HUDEP-2 (cell line): ENCODE data around the gene UBE2QL1.

Source experiments
- DNase-seq, 76 experiments: peaks; one replicate each; lab custom pipeline; 2025; ENCODE audit not compliant: unreplicated experiment in 76 of 76; lab: John Stamatoyannopoulos, UW

The UBE2QL1 gene

GRCh38 chr5:6448622-6449464 is at the start of gene UBE2QL1:
UBE2QL1 (plus strand) TSS chr5:6448859; CDS start chr5:6448894, 35 bp downstream.
- no peak for DNase-seq

- no peak for DNase-seq
Observed at GRCh38 chr5:6399980-6400910, 48.4 kb upstream of the UBE2QL1 start.

DNA sequence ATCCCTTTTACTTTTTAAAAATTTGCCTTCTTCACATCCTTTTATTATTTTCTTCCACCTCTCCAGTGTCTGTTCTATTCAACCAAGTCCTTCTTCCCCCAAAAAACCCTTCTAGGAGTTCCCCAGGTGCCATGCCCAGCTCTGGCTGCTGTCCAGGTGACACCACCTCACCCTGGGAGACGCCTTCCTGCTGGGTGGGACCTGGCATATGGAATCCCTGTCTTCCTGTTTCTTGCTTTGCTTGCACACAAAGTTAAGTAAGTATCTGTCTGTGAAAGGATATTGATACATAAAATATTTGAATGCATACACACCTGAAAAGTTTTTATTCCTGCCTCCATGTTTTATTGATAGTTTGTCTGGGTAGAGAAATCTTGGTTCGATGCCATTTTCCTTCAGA is 47.2 kb upstream of the UBE2QL1 start:
- DNase-seq, result no peak

DNA sequence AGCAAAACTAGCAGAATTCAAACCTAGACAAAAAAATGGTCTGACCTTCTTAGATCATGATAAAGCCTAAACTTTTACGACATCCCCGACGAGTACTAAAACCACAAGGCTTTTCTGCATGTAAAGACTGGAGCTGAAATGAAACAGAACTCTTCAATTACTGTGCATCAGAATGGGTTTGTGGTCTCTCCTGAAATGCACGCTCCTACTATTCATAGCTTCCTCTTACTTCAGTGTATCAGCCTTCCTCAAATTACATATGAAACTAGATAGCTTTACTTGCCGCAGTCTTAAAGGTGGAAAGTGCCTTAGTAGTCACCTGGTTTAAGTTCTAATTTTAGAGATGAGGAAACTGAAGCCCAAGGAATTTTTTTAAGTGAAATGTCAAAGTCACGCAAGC is 45.7 kb upstream of the UBE2QL1 start:
- DNase-seq, result no peak

DNA sequence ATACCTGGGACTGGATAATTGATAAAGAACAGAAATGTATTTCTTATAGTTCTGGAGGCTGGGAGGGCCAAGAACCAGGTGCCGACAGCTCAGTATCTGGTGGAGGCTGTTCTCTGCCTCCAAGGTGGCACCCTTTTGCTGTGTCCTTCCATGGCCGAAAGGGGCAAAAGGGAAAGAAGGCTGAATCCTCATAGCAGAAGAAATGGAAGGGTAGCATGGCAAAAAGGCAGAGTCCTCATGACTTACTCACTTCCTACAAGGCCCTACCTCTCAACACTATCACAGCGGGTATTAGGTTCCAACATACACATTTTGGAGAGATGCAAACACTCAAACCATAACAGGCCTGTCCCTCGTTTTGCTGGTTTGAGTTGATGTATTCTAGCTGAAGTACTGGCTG is 45.2 kb upstream of the UBE2QL1 start:
- no peak for DNase-seq

- no peak for DNase-seq
Observed at GRCh38 chr5:6404129-6404528, 44.5 kb upstream of the UBE2QL1 start.

- no peak for DNase-seq
Observed at GRCh38 chr5:6405591-6405990, 43.1 kb upstream of the UBE2QL1 start.

DNA sequence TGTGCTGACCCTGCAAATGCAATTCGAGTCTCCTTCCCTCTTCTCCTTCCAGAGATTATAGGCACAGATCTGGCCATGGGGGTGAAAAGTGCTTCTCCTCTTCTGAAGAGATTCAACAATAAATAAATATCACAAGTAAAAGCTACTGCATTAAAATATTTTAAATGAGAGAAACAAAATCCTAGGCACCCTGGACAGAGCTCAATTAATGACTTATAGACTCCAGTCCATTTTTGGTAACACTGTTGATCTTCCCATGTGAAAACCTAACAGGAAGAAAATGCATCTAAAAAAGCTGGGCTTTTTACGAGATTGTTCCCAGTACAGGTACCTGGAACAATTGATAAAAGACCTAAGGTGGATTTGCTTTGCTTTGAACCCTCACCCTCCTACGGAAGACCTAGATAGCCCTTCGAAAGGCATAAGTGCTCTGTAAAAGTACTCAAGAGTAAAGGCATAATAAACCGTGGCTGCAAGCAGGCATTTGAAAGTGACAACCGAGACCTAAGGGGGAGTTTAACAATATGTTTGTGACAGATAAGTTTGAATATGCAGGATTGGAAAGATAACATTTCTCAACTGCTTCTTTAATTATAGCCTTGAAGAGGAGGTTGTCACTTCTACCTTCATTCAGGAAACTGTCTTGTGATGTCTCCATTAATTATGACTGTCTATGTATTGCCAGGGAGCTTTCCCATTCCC is 41.0 kb upstream of the UBE2QL1 start:
- DNase-seq, result no peak

DNA sequence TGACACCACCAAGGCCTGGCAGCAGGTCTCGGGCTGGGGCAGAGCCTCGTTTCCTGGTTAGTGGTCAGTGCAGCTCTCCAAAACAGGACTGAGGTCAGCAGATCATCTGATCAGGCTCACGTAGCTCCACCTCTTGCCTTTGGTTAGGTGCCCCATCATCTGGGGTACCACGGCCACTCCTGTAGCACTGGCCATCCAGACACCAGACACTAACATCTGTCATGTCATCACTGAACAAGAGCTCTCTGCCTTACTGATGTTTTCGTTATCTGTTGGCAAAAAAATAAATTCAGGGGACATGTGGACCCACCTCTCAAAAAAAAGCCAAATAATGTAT is 40.4 kb upstream of the UBE2QL1 start:
- DNase-seq, result no peak

GRCh38 chr5:6408627-6409446 is 39.8 kb upstream of the UBE2QL1 start:
- no peak for DNase-seq

GRCh38 chr5:6410421-6410820 is 38.2 kb upstream of the UBE2QL1 start:
- DNase-seq, result no peak

DNA sequence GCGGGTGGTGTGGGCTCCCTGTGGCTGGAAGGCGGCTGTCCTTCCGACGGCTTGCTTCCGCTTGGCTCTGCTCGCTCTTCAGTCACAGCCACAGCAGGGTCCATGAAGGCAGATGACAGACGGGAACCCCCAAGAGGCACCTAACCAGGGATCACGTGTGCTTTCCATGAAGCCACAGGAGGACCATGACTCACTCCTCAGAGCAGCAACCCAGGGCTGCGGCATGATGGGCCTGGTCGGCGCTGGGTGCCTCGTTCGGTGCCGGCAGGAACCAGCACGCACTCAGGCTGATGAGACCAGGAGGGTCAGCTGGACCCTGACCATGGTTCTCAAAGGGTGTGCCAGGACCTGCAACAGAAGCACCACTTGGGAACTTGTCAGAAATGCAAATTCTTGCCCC is 37.5 kb upstream of the UBE2QL1 start:
- DNase-seq, result no peak

- DNase-seq, result no peak
Observed at GRCh38 chr5:6412811-6413210, 35.8 kb upstream of the UBE2QL1 start.

DNA sequence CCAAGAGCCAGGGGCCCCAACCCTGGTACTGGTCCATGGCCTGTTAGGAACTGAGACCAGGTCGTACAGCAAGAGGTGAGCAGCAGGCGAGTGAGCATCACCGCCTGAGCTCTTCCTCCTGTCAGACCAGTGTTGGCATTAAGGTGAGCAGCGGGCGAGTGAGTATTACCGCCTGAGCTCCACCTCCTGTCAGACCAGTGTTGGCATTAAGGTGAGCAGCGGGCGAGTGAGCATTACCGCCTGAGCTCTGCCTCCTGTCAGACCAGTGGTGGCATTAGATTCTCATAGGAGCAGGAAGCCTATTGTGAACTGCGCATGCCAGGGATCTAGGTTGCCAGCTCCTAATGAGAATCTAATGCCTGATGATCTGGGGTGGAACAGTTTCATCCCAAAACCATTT is 31.0 kb upstream of the UBE2QL1 start:
- DNase-seq, result no peak

GRCh38 chr5:6418679-6419276 is 29.9 kb upstream of the UBE2QL1 start:
- no peak for DNase-seq

DNA sequence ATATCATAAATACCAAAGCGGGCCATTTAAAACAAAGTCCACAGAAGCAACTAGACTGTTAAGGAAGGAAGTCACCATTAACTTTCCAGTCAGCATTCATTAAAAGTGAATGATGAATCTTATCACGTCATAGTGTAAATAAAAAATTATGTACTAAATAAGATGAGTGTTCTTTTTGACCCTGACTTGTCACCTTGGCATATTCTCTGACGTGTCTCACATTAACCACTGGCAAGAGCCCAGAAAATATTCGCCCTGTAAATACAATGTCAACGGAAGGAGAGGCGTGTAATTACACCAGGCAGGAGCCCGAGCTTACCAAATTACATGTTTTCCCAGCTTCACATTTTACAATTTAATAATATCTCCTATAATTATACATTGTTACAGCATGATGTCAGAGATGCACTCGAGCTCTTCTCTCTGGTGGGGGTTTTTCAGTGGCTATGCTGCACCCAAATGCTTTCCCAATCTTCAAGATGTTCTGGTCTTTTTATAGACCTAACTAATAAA is 29.3 kb upstream of the UBE2QL1 start:
- no peak for DNase-seq

DNA sequence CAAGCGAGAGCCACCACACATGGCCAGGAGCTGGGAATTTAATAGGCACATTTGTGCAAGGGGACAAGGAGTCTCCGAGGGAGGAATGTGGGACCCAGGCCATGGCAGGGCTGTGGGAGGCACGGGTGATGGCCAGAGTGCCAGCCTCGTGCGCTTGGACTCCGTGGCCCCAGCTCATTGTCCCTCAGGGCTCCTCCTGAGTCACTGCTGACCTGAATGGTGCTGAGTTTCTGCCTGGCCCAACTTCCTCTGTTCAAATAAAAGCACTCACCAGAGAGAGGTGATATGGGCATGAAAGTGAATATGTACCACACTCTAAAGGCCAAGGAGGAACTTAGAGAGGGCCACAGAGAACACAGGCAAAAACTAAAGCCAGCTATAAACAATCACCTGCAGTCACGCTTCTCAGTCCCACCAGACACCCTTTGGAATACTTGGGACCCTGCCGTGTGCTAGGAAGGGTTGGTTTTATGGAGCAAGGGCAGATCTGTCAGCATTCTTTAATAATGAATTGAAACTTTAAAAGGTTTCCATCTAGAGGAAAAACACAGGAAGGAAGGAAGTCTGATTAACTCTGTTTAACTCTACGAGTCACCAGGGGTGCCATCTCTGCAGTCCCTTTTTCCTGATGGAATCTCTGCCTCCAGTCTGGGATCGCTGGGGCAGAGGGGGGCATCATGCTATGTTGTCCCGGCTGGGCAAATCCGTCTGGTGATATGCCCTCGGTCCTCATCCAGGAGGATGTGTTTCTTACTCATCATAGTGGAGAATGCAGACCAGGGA is 25.1 kb upstream of the UBE2QL1 start:
- no peak for DNase-seq

DNA sequence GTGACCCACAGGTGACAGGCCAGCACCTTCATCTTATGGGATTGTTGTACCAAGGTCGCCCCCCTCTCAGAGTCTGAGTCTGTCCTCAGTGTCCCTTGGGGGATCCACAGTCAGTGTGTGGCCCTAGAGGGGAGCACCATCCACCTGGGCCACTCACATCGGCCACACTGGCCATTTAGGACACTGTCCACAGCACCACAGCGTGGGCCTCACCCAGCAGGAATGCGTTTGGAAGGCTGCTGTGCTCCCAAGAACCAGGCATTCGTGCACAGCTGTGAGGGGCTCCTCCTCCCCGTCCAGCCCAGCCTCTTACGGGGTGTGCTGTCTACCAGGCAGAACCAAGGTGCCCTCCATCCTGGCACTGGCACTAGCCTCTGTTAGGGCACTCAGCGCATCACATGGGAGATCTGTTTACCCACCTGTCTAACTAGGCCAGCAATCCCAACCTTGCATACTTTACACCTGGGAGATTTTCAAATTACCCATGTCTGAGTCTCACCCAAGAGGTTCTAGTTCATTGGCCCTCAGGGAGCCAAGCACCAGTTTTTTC is 24.5 kb upstream of the UBE2QL1 start:
- no peak for DNase-seq

- no peak for DNase-seq
Observed at GRCh38 chr5:6424700-6425099, 24.0 kb upstream of the UBE2QL1 start.
